T-helper 17 cell (primary cell): ENCODE measurements around the gene CCDC181. TPM values are rescaled to one million over a fixed set of nuclear protein-coding genes. Genes with fewer than 3 reads are reported as not detected.

Experiments
- ATAC-seq: fragments of 150-1000 bp; cut with Tn5 transposase; 2 replicates; pipeline ENCODE4 v1.10.0; 2021; ENCODE audit warnings: mild to moderate bottlenecking, moderate library complexity
- DNase-seq, 3 donors: peaks; one replicate each; pipeline versions ENCODE4 v3.0.0 to v3.0.0-alpha.2; 2020 to 2021
- H3K9me3 ChIP-seq: one replicate; pipeline ENCODE4 v1.7.0; 2013; ENCODE audit warnings: low read length, mild to moderate bottlenecking; ENCODE audit not compliant: control insufficient read depth, poor library complexity, severe bottlenecking
- H3K27ac Mint-ChIP-seq: one replicate; pipeline ENCODE4 v1.8.0; 2022; ENCODE audit warnings: mild to moderate bottlenecking, moderate library complexity, mixed read lengths
- H3K27me3 Mint-ChIP-seq: one replicate; pipeline ENCODE4 v1.8.0; 2022; ENCODE audit warnings: mixed read lengths
- H3K36me3 Mint-ChIP-seq: one replicate; pipeline ENCODE4 v1.8.0; 2022; ENCODE audit warnings: low read depth, mixed read lengths
- H3K4me1 Mint-ChIP-seq: one replicate; pipeline ENCODE4 v1.8.0; 2022; ENCODE audit warnings: mild to moderate bottlenecking, mixed read lengths
- H3K4me3 Mint-ChIP-seq: one replicate; pipeline ENCODE4 v1.8.0; 2022; ENCODE audit warnings: mild to moderate bottlenecking, moderate library complexity, mixed read lengths
- total RNA-seq, 4 donors: library from RNA in 2 of 4; stranded (reverse) in 2 of 4; gene quantifications; one replicate each; pipeline ENCODE4 v1.2.3 and lab custom pipeline; 2022 to 2026

CCDC181 gene
- total RNA-seq, 2 donors from 2014 or later: not detected

DNA sequence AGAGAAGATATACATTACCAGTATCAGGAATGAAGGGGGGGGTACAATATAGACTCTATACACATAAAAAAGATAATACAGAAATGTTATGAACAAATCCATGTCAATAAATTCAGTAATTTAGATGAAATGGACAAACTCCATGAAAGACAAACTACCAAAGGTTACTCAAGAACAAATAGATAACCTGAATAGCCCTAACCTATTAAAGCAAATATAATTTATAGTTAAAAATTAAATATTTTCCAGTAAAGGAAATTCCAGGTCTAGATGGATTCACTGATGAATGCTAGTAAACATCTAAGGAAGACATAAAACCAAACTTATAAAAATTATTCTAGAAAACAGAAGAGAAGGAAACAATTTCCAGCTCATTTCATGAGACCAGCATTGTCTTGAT, 46.1 kb downstream of the CCDC181 start:
- no peak for ATAC-seq
- Mint-ChIP-seq H3K36me3 (peaks cover 19% of the 10 kb centered on the region), H3K27ac (no peak overlapping the region), H3K4me1 (peaks cover 4% of the 10 kb centered on the region), H3K27me3 (no peaks in the 10 kb centered on the region), H3K4me3 (no peak overlapping the region)
- no peak for DNase-seq
- no peaks in the 10 kb centered on the region for H3K9me3 ChIP-seq

DNA sequence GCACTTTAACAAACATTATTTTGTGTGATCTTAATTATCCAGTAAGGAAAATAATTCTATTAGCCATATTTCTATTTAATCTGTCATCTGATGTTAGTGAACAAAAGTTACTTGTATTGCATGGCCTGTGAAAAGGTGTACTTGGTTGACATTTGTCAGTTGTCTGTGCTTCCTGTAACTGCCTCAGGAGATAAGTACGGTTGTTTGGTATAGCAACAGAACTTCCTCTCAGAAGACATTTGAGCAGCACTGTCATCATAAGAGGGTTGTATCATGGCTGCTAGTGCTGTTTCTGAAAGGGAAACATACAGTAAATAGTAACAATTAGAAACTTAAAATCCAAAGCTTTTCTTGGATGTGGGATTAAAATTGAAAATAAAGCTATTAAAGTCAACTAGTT, 55.9 kb downstream of the CCDC181 start:
- Mint-ChIP-seq H3K36me3 (peaks cover 7% of the 10 kb centered on the region), H3K27me3 (no peaks in the 10 kb centered on the region), H3K27ac (no peak overlapping the region), H3K4me3 (no peak overlapping the region), H3K4me1 (peaks cover 14% of the 10 kb centered on the region)
- no peaks in the 10 kb centered on the region for H3K9me3 ChIP-seq
- ATAC-seq (no peak), DNase-seq (no peak)

DNA sequence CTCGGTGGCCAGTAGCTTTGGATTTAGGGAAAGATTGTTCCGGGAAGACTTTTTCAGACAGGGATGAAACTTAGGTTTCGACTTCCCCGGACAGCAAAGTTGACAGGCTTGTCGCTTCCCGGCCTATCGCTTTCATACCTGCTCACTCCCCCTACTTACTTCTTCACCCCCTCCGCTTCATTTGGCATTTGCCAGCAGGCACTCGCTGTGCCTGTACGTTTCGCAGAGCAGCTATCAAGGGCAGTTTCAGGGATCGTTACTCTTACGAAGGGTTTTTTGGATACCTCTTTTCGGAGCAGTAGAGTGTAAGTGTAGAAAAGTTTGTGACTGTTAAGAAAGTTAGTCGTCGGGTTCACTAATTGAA, 58.9 kb downstream of the CCDC181 start:
- no peaks in the 10 kb centered on the region for H3K27me3 Mint-ChIP-seq
- no peak for ATAC-seq
- H3K36me3 Mint-ChIP-seq: peaks cover 9% of the 10 kb centered on the region

DNA sequence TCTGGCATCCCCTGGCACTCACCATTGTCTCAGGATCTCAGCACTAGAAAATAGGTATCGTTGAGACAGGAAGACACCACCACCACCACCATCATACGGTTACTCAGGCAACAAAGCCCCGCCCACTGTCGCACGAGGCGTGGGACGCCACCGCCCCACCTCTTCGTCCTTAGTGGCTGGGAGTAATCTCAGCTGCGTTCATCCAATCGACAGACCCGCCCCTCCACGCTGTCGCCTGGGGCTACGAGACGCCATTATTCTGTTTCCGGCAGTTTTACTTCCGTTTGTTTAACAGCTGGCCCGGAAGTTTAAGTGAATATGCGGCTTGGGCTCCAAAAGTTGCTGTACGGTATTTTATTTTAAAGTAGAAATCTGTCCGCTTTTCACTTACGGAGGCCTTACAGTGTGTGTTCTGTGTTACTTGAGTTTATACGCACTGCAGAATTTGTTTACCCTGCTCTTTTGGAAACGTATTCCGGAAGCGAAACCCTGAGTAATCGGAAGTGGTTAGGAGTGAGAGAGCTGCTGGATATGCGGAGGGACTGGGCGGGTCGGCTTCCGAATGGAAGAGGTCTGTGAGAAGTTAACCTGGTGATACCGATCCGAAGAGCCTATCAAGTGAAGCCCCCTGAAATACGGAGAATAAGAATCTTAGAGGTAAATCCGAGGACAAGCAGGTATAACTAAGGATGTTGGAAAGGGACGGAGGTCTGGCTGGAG, 59.4 kb downstream of the CCDC181 start, which contains the start of the genes BLZF1 and NME7:
TSS of gene BLZF1 (plus strand) at position 510 of the 720 bp plus-strand sequence. CDS start 1,328 bp downstream, outside the sequence.
TSS of gene NME7 (minus strand) at position 112 of the 720 bp plus-strand sequence. CDS start at position 25, 87 bp downstream.
- no peak within 1 kb of the TSS for H3K4me3 Mint-ChIP-seq
- no peak within 1 kb of the TSS for H3K27ac Mint-ChIP-seq
- no peaks in the 10 kb centered on the region for H3K9me3 ChIP-seq
- H3K4me1 Mint-ChIP-seq: peaks cover 18% of the 10 kb centered on the region
- H3K36me3 Mint-ChIP-seq: peaks cover 9% of the 10 kb centered on the region
- H3K27me3 Mint-ChIP-seq: no peaks in the 10 kb centered on the region
- ATAC-seq (peak; percentile 98), DNase-seq (peak; percentile 92 to 96 (median 95))

More for the DNA sequence above, 58.9 kb downstream of the CCDC181 start:
- Mint-ChIP-seq H3K4me3 (no peak overlapping the region), H3K27ac (no peak overlapping the region), H3K4me1 (peaks cover 18% of the 10 kb centered on the region)
- peak in 2 of 3 donors; percentile 12 to 13 for DNase-seq
- H3K9me3 ChIP-seq: no peaks in the 10 kb centered on the region

DNA sequence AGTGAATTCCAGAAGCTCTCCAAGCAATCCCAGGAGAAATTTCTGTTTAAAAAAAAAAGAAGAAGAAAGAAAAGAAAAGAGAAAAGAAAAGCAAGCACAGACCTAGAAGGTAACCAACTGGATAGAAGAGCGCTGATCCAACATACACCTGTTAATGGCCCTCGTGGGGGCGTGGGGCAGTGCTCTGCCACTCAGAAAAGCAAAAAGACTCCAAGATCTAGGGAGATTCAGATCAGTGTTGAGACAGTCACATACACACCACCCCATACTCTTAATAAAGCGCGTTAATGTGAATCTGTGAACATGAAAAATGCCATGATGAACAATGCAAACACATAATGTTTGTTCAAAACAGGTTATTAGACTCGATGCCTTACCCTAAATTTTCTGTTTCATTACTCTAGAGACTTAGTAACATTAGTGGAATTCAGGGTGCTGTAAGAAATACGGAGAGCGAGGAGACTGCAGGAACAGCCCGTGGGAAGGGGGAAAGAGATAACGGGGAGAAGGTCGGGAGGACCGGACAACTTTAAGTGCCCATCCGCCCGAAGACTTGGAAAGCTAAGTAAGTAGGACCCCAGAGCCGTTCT, 60.1 kb downstream of the CCDC181 start:
- peaks cover 19% of the 10 kb centered on the region for H3K4me1 Mint-ChIP-seq
- no peaks in the 10 kb centered on the region for H3K27me3 Mint-ChIP-seq
- no peaks in the 10 kb centered on the region for H3K9me3 ChIP-seq
- ATAC-seq: no peak
- no peak for DNase-seq
- peaks cover 9% of the 10 kb centered on the region for H3K36me3 Mint-ChIP-seq
- no peak overlapping the region for H3K27ac Mint-ChIP-seq
- H3K4me3 Mint-ChIP-seq: no peak overlapping the region

DNA sequence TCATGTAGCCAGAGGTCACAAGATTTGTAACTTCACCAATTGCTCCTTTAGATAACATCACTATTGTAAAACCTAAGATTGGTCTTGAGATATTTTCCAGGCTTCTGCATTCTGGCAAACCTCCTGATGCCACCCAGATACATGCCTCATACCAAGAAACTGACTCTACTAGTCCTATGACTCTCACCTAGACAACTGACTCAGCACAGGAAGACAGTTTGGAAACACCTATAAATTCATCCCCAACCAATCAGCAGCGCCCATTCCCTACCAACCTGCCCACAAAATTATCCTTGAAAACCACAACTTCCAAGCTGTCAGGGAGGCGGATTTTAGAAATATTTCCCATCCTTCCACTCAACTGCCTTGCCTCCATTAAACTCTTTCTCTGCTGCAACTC, 62.3 kb downstream of the CCDC181 start:
- DNase-seq (no peak), ATAC-seq (no peak)
- H3K27me3 Mint-ChIP-seq: no peaks in the 10 kb centered on the region
- H3K4me1 Mint-ChIP-seq: peaks cover 17% of the 10 kb centered on the region
- H3K27ac Mint-ChIP-seq: no peak overlapping the region
- no peak overlapping the region for H3K4me3 Mint-ChIP-seq
- no peaks in the 10 kb centered on the region for H3K9me3 ChIP-seq
- H3K36me3 Mint-ChIP-seq: peaks cover 4% of the 10 kb centered on the region

DNA sequence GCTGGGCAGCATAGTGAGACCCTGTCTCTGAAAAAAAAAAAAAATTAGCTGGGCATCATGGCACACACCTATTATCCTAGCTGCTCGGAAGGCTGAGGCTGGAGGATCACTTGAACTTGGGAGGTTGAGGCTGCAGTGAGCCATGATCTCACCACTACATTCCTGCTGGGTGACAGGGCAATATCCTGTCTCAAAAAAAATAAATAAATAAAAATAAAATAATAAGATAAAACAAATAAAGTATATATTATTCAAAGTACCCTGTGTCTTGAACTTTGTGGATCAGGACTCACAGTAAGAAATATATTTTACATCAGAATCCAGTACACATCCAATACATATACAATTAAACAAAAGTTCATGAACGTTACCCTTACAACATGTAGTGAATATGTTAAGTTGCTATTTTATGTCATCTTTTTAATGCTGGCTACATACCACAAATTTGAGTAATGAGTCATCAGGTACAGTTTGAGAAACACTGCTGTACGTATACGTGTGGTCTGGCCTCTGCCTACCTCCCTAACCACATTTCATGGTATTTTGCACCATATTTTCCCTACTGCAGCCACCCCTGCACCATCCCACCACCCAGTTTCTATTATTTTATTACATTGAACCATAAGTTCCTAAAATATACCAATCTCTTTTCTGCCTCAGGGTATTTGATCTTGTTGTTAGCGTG, 64.1 kb downstream of the CCDC181 start:
- Mint-ChIP-seq H3K27ac (peak overlapping the region; percentile 27), H3K27me3 (no peaks in the 10 kb centered on the region), H3K36me3 (peaks cover 4% of the 10 kb centered on the region), H3K4me3 (peak overlapping the region; percentile 4), H3K4me1 (peaks cover 15% of the 10 kb centered on the region)
- no peaks in the 10 kb centered on the region for H3K9me3 ChIP-seq
- DNase-seq (no peak), ATAC-seq (no peak)

DNA sequence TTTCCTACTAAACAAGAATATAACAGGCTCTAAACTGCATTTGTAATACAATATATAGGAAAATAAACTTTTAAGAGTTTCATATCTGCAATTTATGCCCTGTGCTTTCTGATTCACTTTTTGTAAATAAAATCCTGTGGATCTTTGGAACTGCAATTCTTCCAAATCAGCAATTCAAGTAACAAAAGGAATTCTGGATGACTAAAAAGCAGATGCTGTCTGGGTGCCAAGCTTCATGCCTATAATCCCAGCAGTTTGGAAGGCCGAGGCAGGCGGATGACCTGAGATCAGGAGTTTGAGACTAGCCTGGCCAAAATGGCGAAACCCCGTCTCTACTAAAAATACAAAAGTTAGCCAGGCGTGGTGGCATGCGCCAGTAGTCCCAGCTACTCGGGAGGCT, 66.0 kb downstream of the CCDC181 start:
- Mint-ChIP-seq H3K27me3 (no peaks in the 10 kb centered on the region), H3K27ac (no peak overlapping the region), H3K36me3 (peaks cover 4% of the 10 kb centered on the region), H3K4me1 (peaks cover 15% of the 10 kb centered on the region), H3K4me3 (no peak overlapping the region)
- ATAC-seq: no peak
- no peak for DNase-seq
- H3K9me3 ChIP-seq: no peaks in the 10 kb centered on the region

DNA sequence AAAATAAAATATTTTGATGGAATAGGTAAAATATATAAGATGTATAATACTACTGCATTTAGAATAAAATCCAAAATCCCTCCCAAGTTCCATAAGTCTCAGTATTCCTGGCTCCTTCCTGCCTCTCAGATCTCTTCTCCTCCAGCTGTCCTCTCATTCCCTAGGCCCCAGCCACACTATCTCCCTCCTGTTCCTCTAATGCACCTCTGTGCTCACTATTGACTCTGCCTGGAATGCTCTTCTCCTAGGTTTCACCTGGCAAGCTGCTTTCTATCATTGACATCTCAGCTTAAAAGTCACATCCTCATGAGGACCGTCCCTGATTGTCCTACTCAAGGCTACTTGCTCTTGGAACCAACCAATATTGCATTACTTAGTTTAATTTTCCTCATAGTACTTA, 66.9 kb downstream of the CCDC181 start:
- peaks cover 20% of the 10 kb centered on the region for H3K4me1 Mint-ChIP-seq
- H3K36me3 Mint-ChIP-seq: peaks cover 4% of the 10 kb centered on the region
- no peaks in the 10 kb centered on the region for H3K27me3 Mint-ChIP-seq

DNA sequence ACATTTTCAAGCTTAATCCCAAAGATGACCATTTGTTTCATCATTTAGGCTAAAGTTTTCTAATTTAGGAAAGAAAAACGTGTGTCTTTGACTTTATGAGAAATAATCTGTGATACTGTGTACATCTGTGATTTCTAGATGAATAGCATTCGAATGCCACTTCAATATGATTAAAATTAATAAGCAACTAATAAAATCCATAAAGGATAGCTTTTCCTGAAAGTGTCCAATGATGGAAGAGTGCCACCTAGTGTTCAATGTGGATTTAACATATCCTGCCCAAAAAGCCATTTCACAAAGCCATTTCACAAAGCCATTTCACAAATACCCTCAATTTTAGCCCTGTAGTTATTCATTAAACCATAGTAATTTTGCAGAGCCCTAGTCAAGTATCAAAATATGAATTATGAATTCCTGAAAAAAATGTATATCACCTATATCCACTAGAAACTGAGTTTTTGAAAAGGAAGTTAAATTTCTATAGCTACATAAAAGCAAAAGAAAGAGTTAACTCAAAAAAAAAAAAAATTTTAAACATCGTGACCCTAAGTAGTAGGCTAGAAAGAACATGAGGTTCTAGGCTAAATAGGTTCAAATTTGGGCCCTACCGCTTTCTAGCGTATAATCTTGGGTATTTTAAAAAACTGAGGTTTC, 78.8 kb downstream of the CCDC181 start:
- Mint-ChIP-seq H3K27ac (no peak overlapping the region), H3K4me1 (peaks cover 15% of the 10 kb centered on the region), H3K4me3 (no peak overlapping the region), H3K27me3 (no peaks in the 10 kb centered on the region), H3K36me3 (peaks cover 9% of the 10 kb centered on the region)
- DNase-seq: peak in 1 of 3 donors; percentile 16
- H3K9me3 ChIP-seq: no peaks in the 10 kb centered on the region
- ATAC-seq: peak; percentile 33

More for the DNA sequence above, 66.9 kb downstream of the CCDC181 start:
- H3K4me3 Mint-ChIP-seq: no peak overlapping the region
- no peak for ATAC-seq
- H3K9me3 ChIP-seq: no peaks in the 10 kb centered on the region
- no peak for DNase-seq
- peak overlapping the region; percentile 9 for H3K27ac Mint-ChIP-seq

DNA sequence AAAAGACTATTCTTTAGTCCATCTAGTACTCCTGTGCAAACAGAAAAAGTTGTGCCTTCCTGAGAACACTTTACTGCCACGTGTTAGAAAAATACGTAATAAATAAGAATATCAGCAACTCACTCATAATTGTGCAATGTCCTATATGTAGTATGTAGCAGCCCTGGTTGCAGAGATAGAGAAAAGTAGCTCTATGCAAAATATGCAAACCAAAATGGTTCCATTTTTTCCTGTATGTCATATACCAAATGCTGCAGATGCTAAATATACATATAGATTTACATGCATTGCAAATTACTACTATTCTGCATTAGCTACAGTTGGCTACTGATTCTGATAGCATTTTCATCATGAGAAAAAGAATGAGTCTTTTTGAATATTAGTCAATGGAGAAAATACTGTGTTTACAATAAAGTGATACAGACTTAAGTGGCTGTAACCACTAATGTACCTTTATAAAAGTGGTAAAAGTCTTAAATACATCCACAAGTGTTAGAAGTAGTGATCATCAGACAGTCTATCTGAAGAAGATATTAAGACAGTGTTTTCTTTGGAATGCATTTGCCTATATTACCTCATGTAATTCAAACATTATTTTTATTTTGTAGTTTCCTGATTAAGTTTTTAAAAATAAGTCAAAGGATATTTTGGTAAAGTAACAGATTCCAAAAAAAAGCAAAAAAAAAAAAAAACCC, 79.4 kb downstream of the CCDC181 start:
- H3K27ac Mint-ChIP-seq: no peak overlapping the region
- no peaks in the 10 kb centered on the region for H3K27me3 Mint-ChIP-seq
- no peak for DNase-seq
- no peaks in the 10 kb centered on the region for H3K9me3 ChIP-seq
- no peak for ATAC-seq
- H3K36me3 Mint-ChIP-seq: peaks cover 6% of the 10 kb centered on the region
- H3K4me1 Mint-ChIP-seq: peaks cover 15% of the 10 kb centered on the region
- no peak overlapping the region for H3K4me3 Mint-ChIP-seq

DNA sequence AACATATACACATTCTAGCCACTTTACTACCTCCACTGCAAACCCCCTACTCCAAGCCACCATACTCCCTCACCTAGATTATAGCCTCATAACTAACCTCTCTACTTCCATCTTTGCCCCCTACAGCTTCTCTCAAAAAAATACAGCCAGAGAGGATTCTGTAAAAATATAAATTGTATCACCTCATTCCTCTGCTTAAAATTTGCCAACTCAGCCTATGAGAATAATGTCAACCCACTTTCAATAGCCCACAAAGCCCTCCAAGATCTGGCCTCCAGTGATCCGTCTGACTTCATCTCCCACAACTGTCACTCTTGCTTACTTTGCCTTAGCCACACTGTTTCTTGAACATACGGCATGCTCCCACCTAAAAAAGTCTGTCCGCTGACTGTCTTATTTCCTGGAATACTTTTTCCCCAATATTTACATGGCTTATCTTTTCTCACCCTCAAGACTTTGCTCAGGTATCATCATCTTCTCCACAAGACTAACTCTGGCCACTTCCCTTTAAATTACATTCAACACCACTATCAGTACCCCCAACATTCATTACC, 81.2 kb downstream of the CCDC181 start:
- Mint-ChIP-seq H3K27ac (peak overlapping the region; percentile 65), H3K4me1 (peaks cover 7% of the 10 kb centered on the region), H3K4me3 (no peak overlapping the region), H3K36me3 (peaks cover 6% of the 10 kb centered on the region), H3K27me3 (no peaks in the 10 kb centered on the region)
- DNase-seq (no peak), ATAC-seq (no peak)
- no peaks in the 10 kb centered on the region for H3K9me3 ChIP-seq
